A673 (cell line): ENCODE results near the gene DNASE1. TPM values are rescaled to one million over a fixed set of nuclear protein-coding genes. Genes with fewer than 3 reads are reported as not detected.

Experiments used
- Bru-seq: library from RNA; stranded (reverse); fragments of 400-500 nt; gene quantifications from one replicate; lab custom pipeline; 2021; lab: Mats Ljungman, UMichigan
- BruChase-seq, 2 experiments: library from RNA; stranded (reverse); fragments of 400-500 nt; gene quantifications; one replicate each; lab custom pipeline; 2021; lab: Mats Ljungman, UMichigan
- BruUV-seq: library from RNA; stranded (reverse); fragments of 400-500 nt; replicated peaks from 2 replicates; lab custom pipeline; 2021; lab: Mats Ljungman, UMichigan
- CTCF ChIA-PET: fragments of 300-600 bp; sonication (Branson Sonifier 250); formaldehyde crosslinking; loops from one replicate; lab custom pipeline; 2022; ENCODE audit warnings: antibody characterized with exemption; lab: Charles Lee
- POLR2A ChIA-PET: fragments of 300-600 bp; sonication (Branson Sonifier 250); formaldehyde crosslinking; loops from one replicate; lab custom pipeline; 2022; ENCODE audit warnings: antibody characterized with exemption; ENCODE audit not compliant: low non-redundant PET; lab: Charles Lee
- DNase-seq: peaks from one replicate; pipeline ENCODE4 v3.0.0-alpha.2; 2015; ENCODE audit warnings: low spot score
- H3K27ac ChIP-seq: fragments of 200-600 bp; sonication (generic); 2 replicates; pipeline ENCODE4 v1.5.1; 2016; ENCODE audit warnings: mixed run types, low read depth, mild to moderate bottlenecking, mixed read lengths, antibody characterized with exemption, low read length; ENCODE audit not compliant: poor library complexity, severe bottlenecking
- H3K27me3 ChIP-seq: fragments of 200-600 bp; sonication (generic); replicated peaks from 2 replicates; pipeline ENCODE4 v1.6.1; 2017; ENCODE audit warnings: mixed run types, low read depth, mild to moderate bottlenecking, mixed read lengths, antibody characterized with exemption, low read length; ENCODE audit not compliant: insufficient read depth, poor library complexity
- H3K36me3 ChIP-seq: fragments of 200-600 bp; sonication (generic); 2 replicates; pipeline ENCODE4 v1.6.1; 2016; ENCODE audit warnings: mixed run types, mild to moderate bottlenecking, mixed read lengths, antibody characterized with exemption, low read length; ENCODE audit not compliant: insufficient read depth, poor library complexity, severe bottlenecking
- H3K4me1 ChIP-seq: fragments of 200-600 bp; sonication (generic); 2 replicates; pipeline ENCODE4 v1.6.1; 2017; ENCODE audit warnings: mixed run types, mild to moderate bottlenecking, mixed read lengths, antibody characterized with exemption, low read length; ENCODE audit not compliant: insufficient read depth, poor library complexity, severe bottlenecking
- H3K4me3 ChIP-seq: fragments of 200-600 bp; sonication (generic); 2 replicates; pipeline ENCODE4 v1.5.1; 2016; ENCODE audit warnings: low read depth, mixed run types, mild to moderate bottlenecking, mixed read lengths, low read length; ENCODE audit not compliant: poor library complexity, severe bottlenecking
- H3K9me3 ChIP-seq: fragments of 200-600 bp; sonication (generic); 2 replicates; pipeline ENCODE4 v1.6.1; 2016; ENCODE audit warnings: mixed run types, low read depth, mild to moderate bottlenecking, mixed read lengths, antibody characterized with exemption, low read length; ENCODE audit not compliant: poor library complexity, severe bottlenecking
- EZH2 ChIP-seq: fragments of 200-600 bp; sonication (generic); IDR thresholded peaks from 2 replicates; pipeline ENCODE4 v1.6.1; 2017; ENCODE audit warnings: borderline replicate concordance, low read depth, mild to moderate bottlenecking, mixed read lengths, antibody characterized with exemption, low read length; ENCODE audit not compliant: poor library complexity, severe bottlenecking
- intact Hi-C: fragments of 100-400 bp; cut with micrococcal nuclease; formaldehyde crosslinking; loops from one replicate; pipeline ENCODE4 v1.10.0; 2022; ENCODE audit not compliant: unreplicated experiment
- long read RNA-seq: library from polyadenylated mRNA; stranded (forward); transcript quantifications from one replicate; pipeline ENCODE4 v2.0.0, GENCODE V29; 2022
- total RNA-seq: library from RNA; stranded (reverse); gene quantifications from 2 replicates; pipeline ENCODE4 v1.2.3, GENCODE V29; 2021
- TF ChIP-seq, protein P1 (sequence below): fragments of 300-800, 200-600 bp; sonication (generic); conservative IDR thresholded peaks from 2 replicates; pipeline ENCODE4 v1.5.1; 2017; ENCODE audit warnings: low read depth, mild to moderate bottlenecking, antibody characterized with exemption, low read length, moderate library complexity, mixed read lengths

Gene DNASE1, protein sequence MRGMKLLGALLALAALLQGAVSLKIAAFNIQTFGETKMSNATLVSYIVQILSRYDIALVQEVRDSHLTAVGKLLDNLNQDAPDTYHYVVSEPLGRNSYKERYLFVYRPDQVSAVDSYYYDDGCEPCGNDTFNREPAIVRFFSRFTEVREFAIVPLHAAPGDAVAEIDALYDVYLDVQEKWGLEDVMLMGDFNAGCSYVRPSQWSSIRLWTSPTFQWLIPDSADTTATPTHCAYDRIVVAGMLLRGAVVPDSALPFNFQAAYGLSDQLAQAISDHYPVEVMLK
- total RNA-seq, result 17.9 and 19.1 TPM in 2 replicates
- percentile 56 among the genes with signal in this experiment for Bru-seq, nascent RNA
- BruChase-seq, experiment 1, labeled RNA remaining after a 2-hour chase, result percentile 61 among the genes with signal in this experiment
- percentile 69 among the genes with signal in this experiment for BruChase-seq, experiment 2, labeled RNA remaining after a 6-hour chase
- long read RNA-seq, partial matches to known transcripts, result 2 of 82 reads
- long read RNA-seq, other reads (novel, unspliced or antisense), result 80 of 82 reads

DNA sequence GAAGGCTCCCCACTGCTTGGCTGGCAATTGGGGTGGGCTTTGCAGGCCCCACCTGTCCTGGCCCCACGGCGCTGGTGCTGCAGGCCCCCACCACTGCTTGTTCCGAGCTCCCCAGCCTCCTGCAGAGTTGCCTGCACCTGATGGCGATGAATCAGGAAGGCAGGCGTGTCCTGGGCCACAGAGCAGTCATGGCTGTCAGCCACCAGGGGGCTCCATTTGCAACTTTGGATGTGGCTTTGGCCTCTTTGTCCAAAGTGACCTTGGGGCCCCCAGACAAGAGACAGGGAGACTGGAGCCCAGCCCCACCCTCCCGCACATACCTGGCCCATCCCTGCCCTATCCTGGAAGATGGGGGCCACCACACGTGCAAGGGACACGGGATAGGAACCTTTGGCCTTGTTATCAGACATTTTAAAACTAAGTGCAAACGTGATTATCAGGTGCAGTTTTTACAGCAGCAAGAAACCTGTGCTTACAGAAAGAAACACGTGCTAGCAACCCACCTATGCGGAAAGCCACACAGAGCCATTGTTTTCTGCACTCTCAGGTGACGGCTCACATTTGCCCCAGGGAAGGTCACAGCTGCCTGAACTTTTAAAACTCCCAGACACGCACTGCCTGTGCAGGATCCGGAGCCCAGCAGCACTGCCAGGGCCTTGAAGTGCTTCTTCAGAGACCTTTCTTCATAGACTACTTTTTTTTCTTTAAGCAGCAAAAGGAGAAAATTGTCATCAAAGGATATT, at the start of gene DNASE1:
Gene DNASE1, plus strand, starts transcription at position 443 of the 743 bp plus-strand sequence. CDS start 683 bp downstream, outside the sequence.
- no peaks in the 10 kb centered on the region for H3K27me3 ChIP-seq
- H3K4me1 ChIP-seq, result no peaks in the 10 kb centered on the region
- ChIA-PET CTCF (interaction anchor here (0.6 kb wide), 1 partner anchor 88 kb away, joined by 3 read pairs; no protein-coding TSS in a partner anchor), POLR2A (no interaction called here)
- peaks cover 64% of the 10 kb centered on the region for H3K36me3 ChIP-seq
- peak; percentile 70 for DNase-seq
- intact Hi-C loops, result no loop called here
- H3K9me3 ChIP-seq, result no peaks in the 10 kb centered on the region
- TF ChIP-seq, protein P1, sequence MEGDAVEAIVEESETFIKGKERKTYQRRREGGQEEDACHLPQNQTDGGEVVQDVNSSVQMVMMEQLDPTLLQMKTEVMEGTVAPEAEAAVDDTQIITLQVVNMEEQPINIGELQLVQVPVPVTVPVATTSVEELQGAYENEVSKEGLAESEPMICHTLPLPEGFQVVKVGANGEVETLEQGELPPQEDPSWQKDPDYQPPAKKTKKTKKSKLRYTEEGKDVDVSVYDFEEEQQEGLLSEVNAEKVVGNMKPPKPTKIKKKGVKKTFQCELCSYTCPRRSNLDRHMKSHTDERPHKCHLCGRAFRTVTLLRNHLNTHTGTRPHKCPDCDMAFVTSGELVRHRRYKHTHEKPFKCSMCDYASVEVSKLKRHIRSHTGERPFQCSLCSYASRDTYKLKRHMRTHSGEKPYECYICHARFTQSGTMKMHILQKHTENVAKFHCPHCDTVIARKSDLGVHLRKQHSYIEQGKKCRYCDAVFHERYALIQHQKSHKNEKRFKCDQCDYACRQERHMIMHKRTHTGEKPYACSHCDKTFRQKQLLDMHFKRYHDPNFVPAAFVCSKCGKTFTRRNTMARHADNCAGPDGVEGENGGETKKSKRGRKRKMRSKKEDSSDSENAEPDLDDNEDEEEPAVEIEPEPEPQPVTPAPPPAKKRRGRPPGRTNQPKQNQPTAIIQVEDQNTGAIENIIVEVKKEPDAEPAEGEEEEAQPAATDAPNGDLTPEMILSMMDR, result peak; percentile 84
- TF ChIP-seq EZH2, result no peak
- no TSS peak for BruUV-seq
- H3K4me3 ChIP-seq, result no peak within 1 kb of the TSS
- H3K27ac ChIP-seq, result peak within 1 kb of the TSS; percentile 14

DNA sequence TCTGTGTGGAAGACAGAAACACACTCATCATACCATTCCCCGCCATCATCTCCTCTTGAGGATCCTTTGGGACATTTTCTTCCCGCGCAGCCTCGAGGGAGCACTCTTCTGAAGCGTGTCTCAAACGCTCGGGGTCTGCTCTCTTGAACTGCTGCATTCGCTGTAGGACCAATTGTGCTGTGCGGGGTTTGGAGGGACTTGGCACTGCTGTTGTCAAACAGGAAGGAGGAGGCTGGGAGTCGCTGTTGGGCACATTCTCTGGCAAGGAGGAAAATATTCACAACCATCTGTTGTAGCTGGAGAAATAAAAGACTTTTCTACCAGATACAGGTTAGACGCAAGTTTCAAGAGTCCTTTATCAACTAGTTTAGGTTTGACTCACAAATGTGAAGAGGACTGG, 48.0 kb upstream of the DNASE1 start:
- BruUV-seq, result no TSS peak
- ChIA-PET POLR2A (no interaction called here), CTCF (no interaction called here)
- Histone ChIP-seq H3K4me1 (no peaks in the 10 kb centered on the region), H3K4me3 (no peak overlapping the region), H3K27ac (no peak overlapping the region), H3K9me3 (no peaks in the 10 kb centered on the region), H3K27me3 (no peaks in the 10 kb centered on the region), H3K36me3 (peaks cover 7% of the 10 kb centered on the region)
- TF ChIP-seq EZH2, result no peak
- TF ChIP-seq, protein P1, result no peak
- intact Hi-C loops, result no loop called here
- DNase-seq, result no peak

DNA sequence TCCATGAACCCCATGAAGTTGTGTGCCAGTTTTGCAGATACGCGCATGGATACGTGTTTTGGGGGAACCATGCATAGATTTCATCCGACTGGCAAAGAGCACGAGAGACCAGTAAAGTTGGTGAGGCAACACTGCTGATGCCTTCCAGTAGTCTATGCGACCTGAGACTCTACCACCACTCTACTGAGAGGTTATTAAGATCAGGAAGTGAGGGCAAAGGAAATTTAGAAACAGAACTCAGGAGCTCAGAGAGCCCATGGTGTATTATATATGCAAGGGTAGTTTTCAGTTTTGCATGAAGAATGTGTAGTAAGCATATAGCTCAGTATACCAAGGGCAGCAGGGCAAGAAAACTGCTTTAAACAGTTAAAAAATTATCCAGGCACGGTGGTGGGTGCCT, 47.3 kb upstream of the DNASE1 start:
- no peaks in the 10 kb centered on the region for H3K9me3 ChIP-seq
- peaks cover under 1% of the 10 kb centered on the region for H3K36me3 ChIP-seq
- H3K4me3 ChIP-seq, result no peak overlapping the region
- ChIA-PET CTCF (no interaction called here), POLR2A (no interaction called here)
- BruUV-seq, result no TSS peak
- intact Hi-C loops, result no loop called here
- no peaks in the 10 kb centered on the region for H3K4me1 ChIP-seq
- DNase-seq, result no peak
- no peak overlapping the region for H3K27ac ChIP-seq
- no peaks in the 10 kb centered on the region for H3K27me3 ChIP-seq
- no peak for TF ChIP-seq EZH2
- TF ChIP-seq, protein P1, result no peak
